Ovary (tissue), 9 donors: ENCODE results near the gene SLC26A4. TPM values are rescaled to one million over a fixed set of nuclear protein-coding genes. Genes with fewer than 3 reads are reported as not detected.

Experiments used
- DNase-seq, 5 donors: peaks; one replicate each; pipeline ENCODE4 v3.0.0-alpha.2; 2019 to 2020
- H3K27ac ChIP-seq, 2 donors: fragments of 200-600 bp; one replicate each; pipeline versions ENCODE4 v1.5.1 to v1.8.0; 2019 to 2022
- H3K27me3 ChIP-seq: fragments of 200-600 bp; one replicate; pipeline ENCODE4 v1.8.0; 2022
- H3K36me3 ChIP-seq: fragments of 200-600 bp; sonication (generic); one replicate; pipeline ENCODE4 v1.5.1; 2019
- H3K4me1 ChIP-seq: one replicate; pipeline ENCODE4 v1.8.1; 2013; ENCODE audit warnings: mild to moderate bottlenecking, moderate library complexity; ENCODE audit not compliant: insufficient read depth
- H3K4me3 ChIP-seq: fragments of 200-600 bp; sonication (generic); one replicate; pipeline ENCODE4 v1.5.1; 2017
- H3K9me3 ChIP-seq, 2 donors: fragments of 200-600 bp in 1 of 2; sonication (generic) in 1 of 2; one replicate each; pipeline versions ENCODE4 v1.5.1 to v1.8.1; 2013 to 2019; ENCODE audit warnings: mild to moderate bottlenecking in 1 of 2, moderate library complexity in 1 of 2
- EP300 ChIP-seq: sonication (generic); formaldehyde crosslinking; IDR thresholded peaks from one replicate; pipeline ENCODE4 v1.6.1; 2017; ENCODE audit warnings: antibody characterized with exemption
- POLR2A ChIP-seq: fragments of 450-650 bp; IDR thresholded peaks from one replicate; pipeline ENCODE4 v1.6.1; 2017; ENCODE audit warnings: antibody characterized with exemption, mild to moderate bottlenecking, moderate library complexity
- WGBS, 3 donors: extraction: QIAGEN DNeasy Blood & Tissue Kit in 1 of 3; methylation state at CpG; one replicate each; pipeline versions ENCODE4 v1.1.5 to v1.1.7; 2013 to 2017; 5-methylcytosine and 5-hydroxymethylcytosine counted together
- intact Hi-C, 4 donors: fragments of 100-400 bp; cut with DNase I; formaldehyde crosslinking; loops; one replicate each; pipeline versions ENCODE4 v1.11.0 to v1.15.1; 2022 to 2023
- polyA plus RNA-seq, 2 donors: library from polyadenylated mRNA; stranded (reverse); fragments of 200-250 nt in 1 of 2; fragments of 350-450 nt in 1 of 2; fragmentation: Illumina TruSeq in 1 of 2; extraction: RNeasy Lipid Tissue Mini Kit (QIAGEN cat#74804) in 1 of 2; gene quantifications; one replicate each; pipeline ENCODE4 v1.2.3, GENCODE V29; 2013 to 2014
- total RNA-seq, 7 donors: library from RNA; depleted of rRNA in 2 of 7; stranded (reverse); fragments of >200 nt in 2 of 7; fragmentation: NEBNext Ultra II Directional in 3 of 7; extraction: Animal tissue kit (Norgen Biotek cat#: 25700) in 3 of 7; gene quantifications; one replicate each; pipeline versions ENCODE4 v1.1.0 to v1.2.4, GENCODE V29; 2016 to 2023
- TF ChIP-seq, protein P1 (sequence below), 3 donors: fragments of 450-650 bp in 2 of 3; fragments of 200-600 bp in 1 of 3; IDR thresholded peaks; one replicate each; pipeline versions ENCODE4 v1.5.1 to v1.8.0; 2016 to 2022; ENCODE audit warnings: antibody characterized with exemption in 3 of 3, mild to moderate bottlenecking in 1 of 3
- donor health status: DM: no; HTN: no; CAD: no; lungs with moderate emphysema.
- donor health status: DM: no; HTN: no; CAD: no.
- donor health status: Bipolar disorder and iron deficiency.
- donor health status: DM: yes; HTN: yes; CAD: no.
- donor health status: DM: no; HTN: no; CAD: no.
- donor health status: DM: yes; HTN: yes; CAD: no.

Gene SLC26A4
- total and polyA plus RNA-seq, 9 donors, result 0.11 to 1.3 (median 0.62) TPM

DNA sequence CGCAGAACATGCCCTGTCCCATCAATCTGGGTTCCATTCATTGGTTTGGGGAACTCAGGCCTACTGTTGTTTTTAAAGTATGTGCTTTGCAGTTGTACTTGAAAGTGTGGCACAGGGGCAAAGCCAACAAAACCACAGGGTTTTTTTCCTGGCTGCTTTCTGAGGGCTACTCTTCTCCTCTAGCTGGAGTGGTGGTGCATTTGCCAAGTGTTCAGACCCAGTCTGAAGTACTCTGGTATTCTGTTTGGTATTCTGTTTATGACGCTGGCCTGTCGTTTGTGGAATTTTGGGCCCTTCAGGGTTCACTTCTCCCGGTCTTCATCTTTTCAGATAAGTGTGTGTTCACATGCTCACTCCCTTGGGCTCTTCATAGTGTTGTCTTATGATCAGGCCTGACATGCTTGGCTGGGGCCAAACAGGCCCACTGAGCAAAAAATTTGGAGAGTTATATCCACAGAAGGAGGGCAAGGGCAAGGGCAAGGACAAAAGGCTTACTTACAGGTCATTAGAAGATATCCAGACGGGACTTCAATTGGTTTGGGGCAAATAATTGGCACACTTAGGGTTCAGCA, 26.3 kb downstream of the SLC26A4 start:
- H3K4me1 ChIP-seq, result no peaks in the 10 kb centered on the region
- intact Hi-C loops, result no loop called here
- H3K9me3 ChIP-seq, result no peaks in the 10 kb centered on the region
- no peak overlapping the region for H3K4me3 ChIP-seq
- no peaks in the 10 kb centered on the region for H3K36me3 ChIP-seq
- DNase-seq, result no peak
- H3K27ac ChIP-seq, result no peak overlapping the region
- H3K27me3 ChIP-seq, result no peaks in the 10 kb centered on the region
- WGBS, 3 donors, result 86 to 93% (median 91%) methylated on average over 5 of the region's 5 CpGs
- TF ChIP-seq POLR2A (no peak), EP300 (no peak)
- TF ChIP-seq, protein P1, sequence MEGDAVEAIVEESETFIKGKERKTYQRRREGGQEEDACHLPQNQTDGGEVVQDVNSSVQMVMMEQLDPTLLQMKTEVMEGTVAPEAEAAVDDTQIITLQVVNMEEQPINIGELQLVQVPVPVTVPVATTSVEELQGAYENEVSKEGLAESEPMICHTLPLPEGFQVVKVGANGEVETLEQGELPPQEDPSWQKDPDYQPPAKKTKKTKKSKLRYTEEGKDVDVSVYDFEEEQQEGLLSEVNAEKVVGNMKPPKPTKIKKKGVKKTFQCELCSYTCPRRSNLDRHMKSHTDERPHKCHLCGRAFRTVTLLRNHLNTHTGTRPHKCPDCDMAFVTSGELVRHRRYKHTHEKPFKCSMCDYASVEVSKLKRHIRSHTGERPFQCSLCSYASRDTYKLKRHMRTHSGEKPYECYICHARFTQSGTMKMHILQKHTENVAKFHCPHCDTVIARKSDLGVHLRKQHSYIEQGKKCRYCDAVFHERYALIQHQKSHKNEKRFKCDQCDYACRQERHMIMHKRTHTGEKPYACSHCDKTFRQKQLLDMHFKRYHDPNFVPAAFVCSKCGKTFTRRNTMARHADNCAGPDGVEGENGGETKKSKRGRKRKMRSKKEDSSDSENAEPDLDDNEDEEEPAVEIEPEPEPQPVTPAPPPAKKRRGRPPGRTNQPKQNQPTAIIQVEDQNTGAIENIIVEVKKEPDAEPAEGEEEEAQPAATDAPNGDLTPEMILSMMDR (IDR thresholded peaks at IDR 0.05), result no peak

- no peak overlapping the region for H3K4me3 ChIP-seq
- no peak overlapping the region for H3K27ac ChIP-seq
- no peaks in the 10 kb centered on the region for H3K36me3 ChIP-seq
- no peaks in the 10 kb centered on the region for H3K4me1 ChIP-seq
- 62 to 77% (median 71%) methylated on average over 3 of the region's 3 CpGs for WGBS, 3 donors
- H3K27me3 ChIP-seq, result no peaks in the 10 kb centered on the region
- H3K9me3 ChIP-seq, result no peaks in the 10 kb centered on the region
- intact Hi-C loops, result no loop called here
- DNase-seq, result no peak
- TF ChIP-seq POLR2A (no peak), EP300 (no peak)
- TF ChIP-seq, protein P1 (IDR thresholded peaks at IDR 0.05), result no peak
These were observed 27.0 kb downstream of the SLC26A4 start for GRCh38 chr7:107687656-107688055.

DNA sequence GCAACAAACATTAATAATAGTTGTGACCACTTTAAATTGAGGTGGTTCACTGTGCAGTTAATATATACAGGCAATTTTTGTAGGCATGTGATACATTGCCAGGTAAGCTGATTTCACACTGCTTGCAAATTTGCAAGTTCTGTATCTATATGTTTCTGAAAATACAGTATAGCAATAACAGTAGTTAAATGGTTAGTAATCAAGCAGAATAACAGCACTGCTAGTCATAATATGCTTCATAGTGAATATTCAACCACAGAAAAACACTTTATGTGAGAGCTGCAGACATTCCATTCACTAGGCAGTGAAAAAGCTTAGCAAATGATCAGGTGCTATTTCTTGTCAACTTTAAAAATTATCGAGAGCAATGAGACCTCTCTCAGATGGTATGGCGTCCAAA, 28.9 kb downstream of the SLC26A4 start:
- Histone ChIP-seq H3K9me3 (no peaks in the 10 kb centered on the region), H3K4me3 (no peak overlapping the region), H3K27me3 (no peaks in the 10 kb centered on the region), H3K27ac (no peak overlapping the region), H3K4me1 (no peaks in the 10 kb centered on the region), H3K36me3 (no peaks in the 10 kb centered on the region)
- DNase-seq, result no peak
- WGBS, 3 donors, result 95 to 98% (median 97%) methylated on average over 2 of the region's 2 CpGs
- TF ChIP-seq EP300, result no peak
- intact Hi-C loops, result no loop called here

- no peak overlapping the region for H3K27ac ChIP-seq
- WGBS, 3 donors, result 92 to 95% (median 94%) methylated on average over 7 of the region's 7 CpGs
- no peaks in the 10 kb centered on the region for H3K9me3 ChIP-seq
- no peak overlapping the region for H3K4me3 ChIP-seq
- TF ChIP-seq EP300, result no peak
- no peak for TF ChIP-seq POLR2A
- TF ChIP-seq, protein P1 (IDR thresholded peaks at IDR 0.05), result no peak
- H3K27me3 ChIP-seq, result no peaks in the 10 kb centered on the region
- no peak for DNase-seq
- H3K36me3 ChIP-seq, result no peaks in the 10 kb centered on the region
- no peaks in the 10 kb centered on the region for H3K4me1 ChIP-seq
- intact Hi-C loops, result no loop called here
These were observed 29.5 kb downstream of the SLC26A4 start for GRCh38 chr7:107690084-107690483.

DNA sequence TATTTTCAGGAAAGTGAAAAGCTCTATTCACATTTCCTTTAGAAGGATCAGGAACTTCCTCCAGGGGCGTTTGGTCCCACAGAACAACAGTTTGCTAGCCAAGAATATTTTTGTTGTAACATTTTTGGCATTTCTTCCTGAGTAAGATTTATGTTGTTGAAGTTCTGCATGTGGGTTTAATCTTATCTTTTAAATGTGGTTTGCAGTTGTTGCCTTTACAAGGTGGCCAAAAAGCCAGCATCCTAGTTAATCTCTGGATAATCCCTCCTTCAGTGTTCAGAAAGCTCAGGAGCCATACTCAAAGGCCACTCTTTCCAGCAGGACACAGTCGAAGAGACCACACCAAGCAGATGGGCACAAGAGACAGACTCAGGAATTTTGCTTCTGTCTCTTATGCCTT, 30.0 kb downstream of the SLC26A4 start:
- no peaks in the 10 kb centered on the region for H3K36me3 ChIP-seq
- H3K27ac ChIP-seq, result no peak overlapping the region
- intact Hi-C loops, result no loop called here
- no peaks in the 10 kb centered on the region for H3K9me3 ChIP-seq
- TF ChIP-seq EP300 (no peak), POLR2A (no peak)
- TF ChIP-seq, protein P1 (IDR thresholded peaks at IDR 0.05), result no peak
- H3K4me1 ChIP-seq, result no peaks in the 10 kb centered on the region
- WGBS, 3 donors, result 2 to 9% (median 5%) methylated on average over 2 of the region's 2 CpGs
- H3K27me3 ChIP-seq, result no peaks in the 10 kb centered on the region
- no peak for DNase-seq
- no peak overlapping the region for H3K4me3 ChIP-seq
